Measurements from ENCODE around the gene LHX4.

Gene LHX4

DNA sequence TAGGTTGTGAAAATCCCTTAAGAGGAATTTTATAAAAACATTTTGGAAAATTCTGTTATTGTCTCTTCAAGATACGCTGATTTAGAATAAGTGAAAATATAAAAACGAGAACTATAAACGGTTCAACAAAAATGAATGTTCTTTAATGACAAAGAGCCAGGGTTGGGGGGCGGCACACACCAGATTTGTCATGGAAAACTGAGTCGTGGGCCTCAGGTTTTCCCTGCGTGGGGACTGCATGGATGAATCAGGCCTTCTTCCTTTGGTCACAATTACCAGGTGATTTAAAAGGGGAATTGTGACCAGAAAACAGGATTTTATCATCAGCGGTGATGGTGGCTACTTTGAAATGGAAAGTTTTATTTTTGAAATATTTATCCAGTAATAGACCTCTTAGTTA, 8.6 kb downstream of the LHX4 start:
- no peak for DNase-seq (ENCODE audit: extremely low read depth, low read depth)
- TF ChIP-seq, protein P1, sequence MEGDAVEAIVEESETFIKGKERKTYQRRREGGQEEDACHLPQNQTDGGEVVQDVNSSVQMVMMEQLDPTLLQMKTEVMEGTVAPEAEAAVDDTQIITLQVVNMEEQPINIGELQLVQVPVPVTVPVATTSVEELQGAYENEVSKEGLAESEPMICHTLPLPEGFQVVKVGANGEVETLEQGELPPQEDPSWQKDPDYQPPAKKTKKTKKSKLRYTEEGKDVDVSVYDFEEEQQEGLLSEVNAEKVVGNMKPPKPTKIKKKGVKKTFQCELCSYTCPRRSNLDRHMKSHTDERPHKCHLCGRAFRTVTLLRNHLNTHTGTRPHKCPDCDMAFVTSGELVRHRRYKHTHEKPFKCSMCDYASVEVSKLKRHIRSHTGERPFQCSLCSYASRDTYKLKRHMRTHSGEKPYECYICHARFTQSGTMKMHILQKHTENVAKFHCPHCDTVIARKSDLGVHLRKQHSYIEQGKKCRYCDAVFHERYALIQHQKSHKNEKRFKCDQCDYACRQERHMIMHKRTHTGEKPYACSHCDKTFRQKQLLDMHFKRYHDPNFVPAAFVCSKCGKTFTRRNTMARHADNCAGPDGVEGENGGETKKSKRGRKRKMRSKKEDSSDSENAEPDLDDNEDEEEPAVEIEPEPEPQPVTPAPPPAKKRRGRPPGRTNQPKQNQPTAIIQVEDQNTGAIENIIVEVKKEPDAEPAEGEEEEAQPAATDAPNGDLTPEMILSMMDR (IDR thresholded peaks at IDR 0.05; ENCODE audit: low read depth, low read length): no peak

DNA sequence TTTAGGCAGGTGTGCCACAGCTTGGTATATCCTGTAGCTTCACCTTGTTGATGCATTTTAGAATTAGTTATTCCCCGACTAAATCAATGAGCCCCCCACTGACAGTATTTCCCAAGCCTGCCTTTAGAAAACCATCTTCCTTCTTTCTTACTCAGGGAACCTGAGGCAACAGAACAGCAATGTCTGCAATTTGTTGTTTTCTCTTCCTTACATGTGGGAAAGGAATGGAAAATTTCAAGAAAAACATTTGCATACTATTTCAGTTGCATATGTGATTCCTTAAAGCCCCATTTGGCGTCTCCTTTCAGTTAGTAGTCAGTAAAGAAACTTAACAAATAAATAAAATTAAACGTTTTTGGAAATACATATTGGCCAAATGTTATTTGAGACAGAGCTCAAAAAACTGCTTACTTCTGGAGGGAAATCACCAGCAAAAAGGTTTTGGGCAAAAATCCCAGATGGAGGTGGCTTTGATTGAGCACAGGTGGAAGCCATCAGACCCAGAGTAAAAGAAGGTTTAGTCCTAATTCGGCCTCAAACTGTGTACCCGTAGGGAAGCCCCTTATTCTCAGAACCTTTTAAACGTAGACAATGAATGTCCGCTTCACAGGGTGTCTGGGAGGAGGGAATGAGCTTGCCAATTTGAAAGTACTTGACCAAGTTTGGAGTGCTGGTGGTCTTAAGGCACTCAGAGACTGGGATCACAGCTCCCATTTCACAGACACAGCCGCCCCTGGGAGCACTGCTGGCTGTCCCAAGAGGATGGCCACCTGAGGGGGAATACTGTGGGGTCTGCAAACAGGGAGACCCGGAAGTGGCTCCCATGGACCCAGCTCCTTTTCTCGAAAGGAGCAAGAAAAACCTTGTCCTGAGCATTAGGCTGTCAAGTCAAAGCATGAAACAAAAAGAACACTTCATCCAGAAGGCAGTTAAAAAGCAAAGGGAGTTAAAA, 9.4 kb downstream of the LHX4 start:
- TF ChIP-seq, protein P1 (IDR thresholded peaks at IDR 0.05; ENCODE audit: low read depth, low read length): no peak
- DNase-seq (ENCODE audit: extremely low read depth, low read depth): no peak

DNA sequence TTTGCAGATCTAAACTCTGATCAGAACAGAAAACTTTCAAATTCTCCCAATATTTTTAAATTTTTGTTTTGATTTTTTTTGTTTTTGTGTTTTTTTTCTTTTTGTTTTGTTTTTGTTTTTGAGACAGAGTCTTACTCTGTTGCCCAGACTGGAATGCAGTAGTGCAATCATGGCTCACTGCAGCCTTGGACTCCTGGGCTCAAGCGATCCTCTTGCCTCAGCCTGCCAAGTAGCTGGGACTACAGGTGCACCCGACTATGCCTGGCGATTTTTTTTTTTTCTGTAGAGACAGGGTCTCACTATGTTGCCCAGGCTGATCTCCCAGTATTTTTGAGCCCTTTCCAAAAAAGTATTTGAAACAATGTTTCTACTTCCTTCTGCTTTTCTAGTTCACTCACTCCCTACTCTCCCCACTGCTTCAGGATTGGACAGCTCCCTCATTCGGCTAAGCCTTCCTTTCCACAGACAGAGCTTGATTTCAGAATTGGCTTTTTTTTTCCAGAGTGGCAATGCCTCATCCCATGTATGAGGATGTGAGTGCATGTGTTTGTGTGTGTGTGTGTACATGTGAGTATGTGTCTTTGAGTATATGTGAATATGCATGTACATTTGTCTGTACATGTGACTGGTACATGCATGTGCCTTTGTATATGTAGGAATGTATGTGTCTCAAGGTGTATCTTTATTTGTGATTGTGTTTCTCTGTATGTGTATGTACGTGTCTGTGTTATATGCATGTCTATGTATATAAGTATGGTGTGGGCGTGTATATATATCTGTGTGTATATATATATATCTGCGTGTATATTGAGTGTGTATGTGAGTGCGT, 11.9 kb downstream of the LHX4 start:
- TF ChIP-seq, protein P1 (IDR thresholded peaks at IDR 0.05; ENCODE audit: low read depth, low read length): no peak
- no peak for DNase-seq (ENCODE audit: extremely low read depth, low read depth)

DNA sequence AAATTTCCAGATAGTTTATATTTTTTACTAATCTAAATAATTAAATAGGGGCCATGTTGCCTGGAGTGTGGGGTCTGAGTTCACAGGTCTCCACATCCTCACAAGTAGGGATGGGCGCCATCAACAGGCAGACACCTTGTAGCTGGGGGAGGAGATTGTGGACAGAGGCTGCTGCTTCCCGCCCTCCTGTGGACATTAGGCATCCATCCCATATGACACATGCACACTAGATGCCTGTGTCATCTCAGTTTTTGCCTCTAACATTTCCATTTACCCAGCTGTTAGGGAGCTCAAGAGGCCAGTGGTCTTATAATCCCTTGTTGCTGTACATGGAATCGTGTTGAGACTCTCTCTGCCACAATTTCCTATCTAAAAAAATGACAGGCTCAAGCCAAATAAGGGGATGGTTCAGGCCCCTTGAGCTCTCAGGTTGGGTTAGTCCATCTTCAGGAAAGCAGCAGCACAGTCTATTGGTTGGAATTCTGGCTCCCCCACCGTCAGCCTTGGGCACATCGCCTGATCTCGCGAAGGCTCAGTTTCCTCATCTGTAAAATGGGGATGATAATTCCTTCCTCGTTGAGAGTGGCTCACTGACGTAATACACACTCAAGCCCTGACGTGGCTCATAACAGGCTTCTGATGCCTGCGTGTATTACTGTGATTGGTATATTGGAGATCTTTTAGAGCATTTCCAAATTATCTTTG, 13.6 kb downstream of the LHX4 start:
- no peak for DNase-seq (ENCODE audit: extremely low read depth, low read depth)
- TF ChIP-seq, protein P1 (IDR thresholded peaks at IDR 0.05; ENCODE audit: low read depth, low read length): no peak

DNA sequence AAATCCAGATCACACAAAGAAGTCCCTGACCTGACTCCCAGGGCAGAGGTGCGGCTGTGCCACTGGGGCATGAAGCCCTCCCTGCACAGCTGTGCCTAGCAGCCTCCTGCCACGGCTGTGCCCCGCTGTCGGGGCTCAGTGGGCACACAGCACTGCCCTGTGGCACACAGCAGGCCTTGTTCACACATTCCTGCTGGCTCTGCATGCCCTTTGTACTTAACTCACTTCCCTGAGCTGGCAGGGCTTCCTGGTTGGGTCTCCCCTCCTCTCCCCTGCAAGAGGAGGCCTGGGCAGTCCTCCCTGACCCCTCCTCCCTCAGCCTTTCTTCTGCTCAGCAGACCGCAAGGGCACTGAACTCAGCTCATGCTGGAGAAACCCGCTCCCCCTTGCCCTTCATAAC, 14.8 kb downstream of the LHX4 start:
- DNase-seq (ENCODE audit: extremely low read depth, low read depth): no peak
- TF ChIP-seq, protein P1 (IDR thresholded peaks at IDR 0.05; ENCODE audit: low read depth, low read length): no peak

DNA sequence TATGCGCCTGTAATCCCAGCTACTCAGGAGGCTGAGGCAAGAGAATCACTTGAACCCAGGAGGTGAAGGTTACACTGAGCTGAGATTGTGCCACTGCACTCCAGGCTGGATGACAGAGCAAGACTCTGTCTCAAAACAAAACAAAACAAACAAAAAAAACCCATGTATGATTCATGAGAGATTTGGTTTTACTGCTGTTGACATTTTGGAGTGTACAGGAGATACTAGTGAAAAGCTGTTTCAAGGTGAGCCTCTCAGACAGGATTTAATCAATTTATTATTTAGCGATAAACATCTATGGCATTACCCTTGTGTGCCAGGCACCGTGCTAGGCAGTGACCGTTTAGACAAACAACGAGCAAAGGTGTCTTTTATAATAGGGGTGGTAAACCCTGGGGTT, 16.5 kb downstream of the LHX4 start:
- TF ChIP-seq, protein P1 (IDR thresholded peaks at IDR 0.05; ENCODE audit: low read depth, low read length): no peak
- no peak for DNase-seq (ENCODE audit: extremely low read depth, low read depth)
